GM18867 (cell line): ENCODE measurements around the gene SSTR1.

ENCODE experiments used
- ATAC-seq: cut with Tn5 transposase; IDR thresholded peaks from one replicate; pipeline ENCODE4 v1.9.1; 2021; ENCODE audit warnings: mild to moderate bottlenecking, moderate library complexity; ENCODE audit not compliant: unreplicated experiment

Gene SSTR1

DNA sequence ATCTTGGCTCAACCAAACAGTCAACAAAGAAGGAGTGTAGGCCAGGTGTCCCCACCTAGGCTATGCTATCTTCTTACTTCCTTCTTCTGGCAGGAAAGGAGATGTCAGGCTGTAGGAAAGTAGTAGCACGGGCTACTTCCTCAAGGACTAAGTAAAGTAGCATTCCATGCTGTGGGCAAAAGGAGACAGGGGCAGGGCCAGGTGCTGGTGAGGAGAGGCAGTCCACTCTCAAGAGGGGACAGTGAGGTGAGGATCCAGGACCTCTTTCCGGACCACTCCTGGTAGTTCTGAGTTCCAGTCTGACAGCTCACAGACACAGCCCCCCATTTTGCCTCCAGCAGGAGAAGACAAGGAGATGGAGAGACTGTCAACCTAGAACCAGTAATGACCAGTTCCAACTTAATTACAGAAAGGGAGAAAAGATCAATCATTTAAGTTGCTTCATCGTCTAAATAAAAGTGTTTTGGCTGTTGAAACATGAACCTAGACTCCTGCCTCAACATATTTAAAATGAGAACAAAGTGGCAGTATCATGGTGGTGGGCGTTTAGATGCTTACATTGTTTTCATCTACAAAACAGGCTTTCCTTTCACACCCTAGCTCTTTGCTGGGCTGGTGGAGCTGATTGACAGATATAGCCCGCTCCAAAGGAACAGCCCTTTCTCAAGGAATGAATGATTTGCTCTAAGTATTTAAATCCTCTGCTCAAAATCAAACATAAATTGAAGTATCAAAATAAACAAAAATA is 5.1 kb upstream of the SSTR1 start:
- no peak for ATAC-seq

DNA sequence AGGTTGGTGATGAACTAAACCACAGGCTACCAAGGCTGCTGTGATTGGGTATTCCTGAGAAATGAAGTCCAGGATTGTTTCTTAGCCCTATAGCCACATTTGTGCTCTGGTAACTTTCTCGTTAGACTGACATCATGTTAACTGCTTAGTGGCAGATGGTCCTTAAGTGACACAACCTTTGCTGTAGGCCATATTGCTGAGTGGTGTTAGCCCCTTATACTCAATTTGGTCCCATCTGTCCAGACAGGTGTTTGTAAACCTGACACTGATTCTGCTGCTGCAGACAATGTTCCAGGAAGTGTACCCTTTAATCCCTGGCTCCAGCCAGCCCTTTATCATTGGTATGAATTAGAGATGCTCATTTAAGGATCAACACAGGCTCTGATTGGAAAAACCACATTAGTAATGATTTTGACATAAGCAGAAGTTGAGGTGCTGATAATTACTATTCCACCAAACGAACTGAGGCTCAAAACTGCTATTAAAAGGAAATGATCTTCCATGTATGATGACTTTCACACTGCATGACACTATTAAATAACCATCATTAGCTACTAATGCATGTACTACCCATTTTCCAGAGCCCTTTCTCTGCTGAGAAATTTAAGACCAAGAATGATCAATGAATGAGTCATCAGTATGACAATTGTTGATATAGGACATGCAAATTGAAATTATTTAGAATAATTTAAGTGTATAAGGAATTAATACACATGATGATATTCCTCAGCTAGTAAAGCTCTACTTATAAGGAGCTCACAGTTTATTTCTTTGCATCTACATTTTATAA is 3.6 kb upstream of the SSTR1 start:
- ATAC-seq, result no peak

DNA sequence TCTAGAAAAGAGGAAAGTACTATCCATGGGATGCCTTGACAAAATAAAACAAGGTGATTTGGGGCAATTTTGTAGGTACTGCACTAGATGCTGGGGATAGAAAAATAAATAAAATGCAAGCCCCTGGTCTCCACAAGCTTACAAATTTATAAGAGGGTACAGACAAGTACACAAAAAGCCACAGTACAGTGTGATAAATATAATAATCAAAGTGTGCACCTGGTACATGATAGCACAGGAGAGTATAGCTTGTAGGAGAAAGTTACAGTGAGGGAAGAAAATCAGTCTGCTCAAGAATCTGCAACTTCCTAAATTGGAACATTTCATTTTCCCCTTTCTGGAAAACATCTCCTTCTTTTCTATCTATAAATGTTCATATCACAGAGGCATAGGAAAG is 3.0 kb upstream of the SSTR1 start:
- ATAC-seq, result no peak

DNA sequence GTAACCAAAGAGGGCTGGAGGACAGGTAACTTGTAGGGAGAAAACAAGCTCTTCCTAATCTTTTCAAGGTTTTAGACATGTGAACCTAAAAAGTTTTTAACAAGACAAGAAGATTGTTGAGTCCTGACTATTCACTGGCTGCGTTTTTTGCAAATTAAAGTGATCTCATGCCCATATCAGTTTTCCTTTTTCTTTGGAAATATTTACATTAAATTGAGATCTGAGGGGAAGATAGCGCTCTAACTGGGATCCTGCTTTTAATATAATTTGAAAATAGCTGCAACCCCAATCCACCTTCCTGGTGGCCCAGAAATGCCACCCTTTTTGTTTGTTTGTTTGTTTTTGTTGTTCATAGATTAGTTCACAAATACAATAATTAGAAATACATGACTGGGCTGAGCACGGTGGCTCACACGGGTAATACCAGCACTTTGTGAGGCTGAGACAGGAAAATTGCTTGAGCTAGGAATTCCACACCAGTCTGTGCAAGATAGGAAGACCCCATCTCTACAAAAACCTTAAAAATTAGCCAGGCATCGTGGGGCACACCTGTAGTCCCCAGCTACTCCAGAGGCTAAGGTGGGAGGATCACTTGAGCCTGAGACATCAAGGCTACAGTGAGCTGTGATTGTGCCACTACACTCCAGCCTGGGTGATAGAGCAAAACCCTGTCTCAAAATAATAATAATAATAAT is 2.4 kb upstream of the SSTR1 start:
- no peak for ATAC-seq

DNA sequence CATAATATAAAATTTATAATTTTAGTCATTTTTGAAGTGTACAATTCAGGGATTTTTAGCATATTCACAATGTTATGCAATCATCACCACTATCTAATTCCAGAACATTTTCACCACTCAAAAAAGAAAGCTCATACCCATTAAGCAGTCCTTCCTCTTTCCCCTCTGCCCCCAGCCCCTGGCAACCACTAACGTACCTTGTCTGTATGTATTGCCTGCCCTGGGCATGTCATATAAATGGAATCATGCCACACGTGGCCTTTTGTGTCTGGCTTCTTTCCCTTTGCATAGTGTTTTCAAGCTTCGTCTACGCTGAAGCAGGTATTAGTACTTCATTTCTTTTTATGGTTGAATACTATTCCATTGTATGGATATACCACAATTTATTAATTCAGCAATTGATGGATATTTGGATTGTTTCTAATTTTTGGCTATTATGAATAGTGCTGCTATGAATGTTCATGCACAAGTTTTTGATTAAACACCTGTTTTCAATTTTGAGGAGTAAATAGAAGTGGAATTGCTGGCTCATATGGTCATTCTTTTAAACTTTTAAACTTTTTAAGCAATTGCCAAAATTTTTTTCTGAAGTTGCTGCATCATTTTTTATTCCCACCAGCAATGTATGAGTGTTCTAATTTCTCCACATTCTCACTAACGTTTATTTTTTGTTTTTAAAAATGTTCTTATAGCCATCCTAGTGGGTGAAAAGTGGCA is 1.6 kb upstream of the SSTR1 start:
- ATAC-seq, result no peak

DNA sequence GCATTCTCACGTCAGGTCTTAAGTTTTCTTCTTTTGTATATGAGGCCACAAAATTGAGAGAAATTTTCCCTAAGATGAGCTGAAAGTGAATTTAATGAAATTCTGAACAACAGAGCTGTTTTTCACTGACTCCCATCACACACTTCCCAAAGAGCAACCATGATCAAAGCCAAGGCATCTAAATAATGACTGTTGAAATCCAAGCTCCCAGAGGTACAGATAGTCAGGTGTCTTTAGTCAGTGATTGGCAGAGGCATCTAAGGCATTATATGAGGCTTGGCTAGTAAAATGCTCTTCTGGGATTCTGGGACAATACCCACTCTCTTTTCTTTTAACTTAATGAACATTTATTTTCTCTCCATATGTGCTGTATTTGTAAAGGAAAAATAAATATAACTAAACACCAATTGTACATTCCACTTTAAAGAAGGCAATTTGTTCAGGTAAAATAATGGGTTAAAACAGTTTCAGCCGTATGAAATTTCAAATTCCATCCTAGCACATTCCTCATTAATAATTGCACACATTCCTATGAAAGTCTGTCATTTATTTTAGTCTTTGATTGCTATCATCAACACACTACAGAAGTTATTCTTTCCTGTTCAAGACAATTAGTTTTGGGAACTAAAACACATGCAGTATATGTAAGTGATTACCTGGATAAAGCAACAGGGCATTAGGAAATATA is 871 bp upstream of the SSTR1 start:
- ATAC-seq, result no peak

DNA sequence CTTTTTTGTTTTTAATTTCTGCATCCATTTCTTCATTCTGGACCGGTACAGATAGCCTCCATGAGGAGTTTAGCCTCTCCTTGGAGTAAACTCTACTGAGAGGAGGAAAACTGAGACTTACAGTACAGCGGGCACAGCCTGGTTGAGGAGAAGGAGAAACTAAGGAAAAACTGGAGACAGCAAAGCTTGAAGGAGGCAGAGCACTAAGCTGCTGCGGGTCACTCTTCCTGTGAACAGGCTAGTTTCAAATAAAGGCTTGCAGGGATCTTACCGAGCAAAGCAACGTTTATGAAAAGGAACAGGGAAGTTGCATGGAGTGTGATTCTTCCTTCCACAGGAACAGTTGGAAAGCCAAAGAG is 348 bp upstream of the SSTR1 start:
- no peak for ATAC-seq

DNA sequence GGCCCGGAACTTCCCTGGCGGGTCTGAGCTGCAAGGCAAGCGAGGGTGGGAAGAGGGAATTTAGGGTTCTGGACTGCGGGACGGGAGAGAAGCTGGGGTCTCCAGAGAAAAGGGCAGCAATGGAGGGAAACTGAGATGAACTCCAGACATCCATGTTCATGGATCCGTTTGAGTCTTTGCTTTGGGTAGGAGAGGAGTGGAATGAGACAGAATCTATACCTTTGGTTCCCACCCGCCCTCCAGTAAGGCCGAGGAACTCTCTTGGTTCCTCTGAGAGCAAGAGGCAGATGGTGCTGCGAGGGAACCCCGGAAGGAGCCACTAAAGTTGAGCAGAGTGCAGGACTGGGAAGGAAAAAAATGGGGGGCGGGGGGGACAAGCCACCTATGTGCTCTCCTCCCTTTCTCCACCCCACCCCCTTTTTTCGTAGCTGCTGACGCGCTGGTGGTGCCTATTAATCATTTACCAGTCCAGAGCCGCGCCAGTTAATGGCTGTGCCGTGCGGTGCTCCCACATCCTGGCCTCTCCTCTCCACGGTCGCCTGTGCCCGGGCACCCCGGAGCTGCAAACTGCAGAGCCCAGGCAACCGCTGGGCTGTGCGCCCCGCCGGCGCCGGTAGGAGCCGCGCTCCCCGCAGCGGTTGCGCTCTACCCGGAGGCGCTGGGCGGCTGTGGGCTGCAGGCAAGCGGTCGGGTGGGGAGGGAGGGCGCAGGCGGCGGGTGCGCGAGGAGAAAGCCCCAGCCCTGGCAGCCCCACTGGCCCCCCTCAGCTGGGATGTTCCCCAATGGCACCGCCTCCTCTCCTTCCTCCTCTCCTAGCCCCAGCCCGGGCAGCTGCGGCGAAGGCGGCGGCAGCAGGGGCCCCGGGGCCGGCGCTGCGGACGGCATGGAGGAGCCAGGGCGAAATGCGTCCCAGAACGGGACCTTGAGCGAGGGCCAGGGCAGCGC is 1.2 kb downstream of the SSTR1 start:
- no peak for ATAC-seq

DNA sequence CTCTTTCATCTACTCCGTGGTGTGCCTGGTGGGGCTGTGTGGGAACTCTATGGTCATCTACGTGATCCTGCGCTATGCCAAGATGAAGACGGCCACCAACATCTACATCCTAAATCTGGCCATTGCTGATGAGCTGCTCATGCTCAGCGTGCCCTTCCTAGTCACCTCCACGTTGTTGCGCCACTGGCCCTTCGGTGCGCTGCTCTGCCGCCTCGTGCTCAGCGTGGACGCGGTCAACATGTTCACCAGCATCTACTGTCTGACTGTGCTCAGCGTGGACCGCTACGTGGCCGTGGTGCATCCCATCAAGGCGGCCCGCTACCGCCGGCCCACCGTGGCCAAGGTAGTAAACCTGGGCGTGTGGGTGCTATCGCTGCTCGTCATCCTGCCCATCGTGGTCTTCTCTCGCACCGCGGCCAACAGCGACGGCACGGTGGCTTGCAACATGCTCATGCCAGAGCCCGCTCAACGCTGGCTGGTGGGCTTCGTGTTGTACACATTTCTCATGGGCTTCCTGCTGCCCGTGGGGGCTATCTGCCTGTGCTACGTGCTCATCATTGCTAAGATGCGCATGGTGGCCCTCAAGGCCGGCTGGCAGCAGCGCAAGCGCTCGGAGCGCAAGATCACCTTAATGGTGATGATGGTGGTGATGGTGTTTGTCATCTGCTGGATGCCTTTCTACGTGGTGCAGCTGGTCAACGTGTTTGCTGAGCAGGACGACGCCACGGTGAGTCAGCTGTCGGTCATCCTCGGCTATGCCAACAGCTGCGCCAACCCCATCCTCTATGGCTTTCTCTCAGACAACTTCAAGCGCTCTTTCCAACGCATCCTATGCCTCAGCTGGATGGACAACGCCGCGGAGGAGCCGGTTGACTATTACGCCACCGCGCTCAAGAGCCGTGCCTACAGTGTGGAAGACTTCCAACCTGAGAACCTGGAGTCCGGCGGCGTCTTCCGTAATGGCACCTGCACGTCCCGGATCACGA is 2.2 kb downstream of the SSTR1 start:
- ATAC-seq, result no peak

DNA sequence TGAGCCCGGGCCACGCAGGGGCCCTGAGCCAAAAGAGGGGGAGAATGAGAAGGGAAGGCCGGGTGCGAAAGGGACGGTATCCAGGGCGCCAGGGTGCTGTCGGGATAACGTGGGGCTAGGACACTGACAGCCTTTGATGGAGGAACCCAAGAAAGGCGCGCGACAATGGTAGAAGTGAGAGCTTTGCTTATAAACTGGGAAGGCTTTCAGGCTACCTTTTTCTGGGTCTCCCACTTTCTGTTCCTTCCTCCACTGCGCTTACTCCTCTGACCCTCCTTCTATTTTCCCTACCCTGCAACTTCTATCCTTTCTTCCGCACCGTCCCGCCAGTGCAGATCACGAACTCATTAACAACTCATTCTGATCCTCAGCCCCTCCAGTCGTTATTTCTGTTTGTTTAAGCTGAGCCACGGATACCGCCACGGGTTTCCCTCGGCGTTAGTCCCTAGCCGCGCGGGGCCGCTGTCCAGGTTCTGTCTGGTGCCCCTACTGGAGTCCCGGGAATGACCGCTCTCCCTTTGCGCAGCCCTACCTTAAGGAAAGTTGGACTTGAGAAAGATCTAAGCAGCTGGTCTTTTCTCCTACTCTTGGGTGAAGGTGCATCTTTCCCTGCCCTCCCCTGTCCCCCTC is 3.0 kb downstream of the SSTR1 start:
- no peak for ATAC-seq

DNA sequence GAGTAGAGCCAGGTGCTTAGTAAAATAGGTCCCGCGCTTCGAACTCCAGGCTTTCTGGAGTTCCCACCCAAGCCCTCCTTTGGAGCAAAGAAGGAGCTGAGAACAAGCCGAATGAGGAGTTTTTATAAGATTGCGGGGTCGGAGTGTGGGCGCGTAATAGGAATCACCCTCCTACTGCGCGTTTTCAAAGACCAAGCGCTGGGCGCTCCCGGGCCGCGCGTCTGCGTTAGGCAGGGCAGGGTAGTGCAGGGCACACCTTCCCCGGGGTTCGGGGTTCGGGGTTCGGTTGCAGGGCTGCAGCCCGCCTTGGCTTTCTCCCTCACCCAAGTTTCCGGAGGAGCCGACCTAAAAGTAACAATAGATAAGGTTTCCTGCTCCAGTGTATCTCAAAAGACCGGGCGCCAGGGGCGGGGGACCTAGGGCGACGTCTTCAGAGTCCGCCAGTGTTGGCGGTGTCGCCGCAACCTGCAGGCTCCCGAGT is 3.6 kb downstream of the SSTR1 start:
- ATAC-seq, result no peak

DNA sequence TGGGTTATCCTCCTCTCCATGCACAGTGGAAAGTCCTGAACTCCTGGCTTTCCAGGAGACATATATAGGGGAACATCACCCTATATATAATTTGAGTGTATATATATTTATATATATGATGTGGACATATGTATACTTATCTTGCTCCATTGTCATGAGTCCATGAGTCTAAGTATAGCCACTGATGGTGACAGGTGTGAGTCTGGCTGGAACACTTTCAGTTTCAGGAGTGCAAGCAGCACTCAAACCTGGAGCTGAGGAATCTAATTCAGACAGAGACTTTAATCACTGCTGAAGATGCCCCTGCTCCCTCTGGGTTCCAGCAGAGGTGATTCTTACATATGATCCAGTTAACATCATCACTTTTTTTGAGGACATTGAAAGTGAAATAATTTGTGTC is 4.4 kb downstream of the SSTR1 start:
- no peak for ATAC-seq

DNA sequence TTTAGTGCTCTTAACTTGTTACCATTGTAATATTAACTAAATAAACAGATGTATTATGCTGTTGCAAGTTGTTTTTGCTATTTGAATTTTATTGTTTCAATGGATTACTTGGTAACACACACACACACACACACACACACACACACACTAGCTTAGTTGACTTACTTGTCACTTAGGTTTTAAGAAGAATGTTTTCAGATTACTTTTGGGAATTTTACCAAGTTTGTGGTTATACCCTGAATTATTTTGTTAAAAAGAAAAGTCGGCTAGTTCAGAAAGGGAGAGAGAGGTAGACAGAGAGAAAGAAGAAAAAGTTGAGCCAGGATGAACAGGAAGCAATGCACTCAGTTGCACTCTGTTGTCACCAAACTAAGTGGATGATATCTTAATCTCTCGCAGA is 5.3 kb downstream of the SSTR1 start:
- ATAC-seq, result no peak

DNA sequence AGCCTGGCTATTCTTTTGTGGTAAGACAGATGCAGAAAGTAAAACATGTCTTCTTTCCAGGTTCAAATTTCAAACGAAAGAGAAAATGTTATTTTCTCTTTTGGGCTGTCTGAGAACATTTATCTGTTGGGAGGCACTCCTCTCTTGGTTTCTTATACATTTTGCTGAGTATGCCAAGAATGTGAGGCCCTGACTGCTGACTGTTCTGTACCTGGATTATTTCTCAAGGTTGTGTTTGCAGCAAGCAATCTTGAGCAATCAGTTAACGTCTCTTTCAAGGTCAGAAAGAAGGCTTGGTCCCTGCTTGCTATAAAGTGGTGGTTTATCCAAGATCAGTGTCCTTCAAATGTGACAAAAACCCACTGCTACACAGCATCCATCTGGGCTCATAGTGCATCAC is 9.8 kb downstream of the SSTR1 start:
- no peak for ATAC-seq

DNA sequence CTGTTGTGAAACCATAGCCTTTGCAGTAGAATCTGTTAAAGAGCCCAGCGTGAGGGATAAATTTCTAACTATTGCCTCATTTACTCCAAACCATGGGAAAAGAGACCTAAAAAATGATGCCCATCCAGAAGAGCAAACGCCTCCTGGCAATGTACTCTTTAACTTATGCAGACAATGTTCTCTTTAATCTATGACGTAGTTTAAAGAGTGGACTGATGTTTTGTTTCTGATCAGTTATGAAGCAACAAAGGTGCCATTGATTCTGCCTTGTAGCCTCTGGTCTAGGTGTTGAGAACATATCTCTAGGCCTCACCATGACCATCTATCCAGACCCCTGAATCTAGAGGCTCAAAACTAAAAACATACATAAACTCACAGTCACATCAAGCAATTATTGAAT is 13.4 kb downstream of the SSTR1 start:
- no peak for ATAC-seq

DNA sequence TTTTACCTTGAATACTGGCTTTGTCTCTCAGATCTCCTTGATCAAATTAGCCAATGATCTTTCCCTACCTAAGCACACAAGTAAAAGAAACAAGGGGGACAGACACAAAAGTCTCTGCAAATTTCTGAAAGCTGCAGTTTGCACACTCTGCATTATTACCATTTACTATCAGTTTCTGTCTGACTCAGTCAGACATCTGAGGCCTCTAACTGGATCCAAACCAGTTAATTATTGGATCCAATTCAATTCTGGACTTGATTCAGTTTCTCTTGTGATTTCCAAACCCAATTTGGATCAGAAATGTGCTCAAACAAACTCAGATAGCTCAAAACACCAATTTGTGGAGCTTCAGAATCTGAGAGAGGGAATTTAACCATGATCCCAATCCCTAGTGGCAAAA is 16.6 kb downstream of the SSTR1 start:
- no peak for ATAC-seq

DNA sequence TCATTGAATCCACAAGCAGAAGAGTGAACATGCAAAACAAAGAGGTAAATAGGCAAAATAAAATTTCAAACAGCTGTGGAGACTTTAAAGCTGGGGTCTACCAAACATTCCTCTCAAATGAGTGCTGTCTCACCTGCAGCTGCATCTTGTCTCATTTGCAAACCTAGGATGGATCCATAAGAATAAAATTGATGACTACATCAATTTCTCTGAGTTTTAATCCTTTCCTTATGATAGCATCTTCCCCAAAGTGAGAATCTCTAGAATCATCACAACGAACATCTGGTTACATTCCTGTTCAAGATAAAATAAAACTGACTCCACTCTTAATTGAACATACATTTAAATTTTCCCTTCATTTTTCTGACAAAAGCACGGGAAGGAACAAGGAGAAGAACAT is 18.2 kb downstream of the SSTR1 start:
- ATAC-seq, result no peak

DNA sequence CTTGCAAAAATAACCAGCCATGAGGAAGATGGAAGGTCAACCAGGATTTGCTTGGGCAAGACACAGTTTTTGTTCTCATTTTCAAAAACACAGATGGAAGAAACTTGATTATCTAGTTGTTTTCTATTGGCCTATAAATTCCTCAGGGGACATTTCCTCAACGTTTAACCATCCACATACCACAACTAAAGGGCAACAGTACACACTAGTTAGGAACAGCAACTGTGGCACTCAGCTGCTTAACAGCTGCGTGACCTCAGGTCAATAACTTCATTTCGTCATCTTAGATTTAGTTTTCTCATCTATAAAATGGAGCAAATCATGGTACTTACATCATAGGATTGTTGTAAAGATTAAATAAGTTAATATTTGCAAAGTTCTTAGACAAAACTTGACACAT is 18.7 kb downstream of the SSTR1 start:
- no peak for ATAC-seq
